Gastroesophageal sphincter (tissue), 3 donors: ENCODE data around the gene MEGF6.

ENCODE experiments used
- CTCF ChIP-seq, 4 experiments: fragments of 200-600 bp in 2 of 4; fragments of 450-650 bp in 2 of 4; sonication (generic) in 1 of 4; IDR thresholded peaks; one replicate each; pipeline ENCODE4 v1.5.1; 2017 to 2019; ENCODE audit warnings: antibody characterized with exemption in 4 of 4, mild to moderate bottlenecking in 2 of 4, moderate library complexity in 2 of 4
- EP300 ChIP-seq: sonication (generic); formaldehyde crosslinking; IDR thresholded peaks from one replicate; pipeline ENCODE4 v1.6.1; 2017; ENCODE audit warnings: antibody characterized with exemption, mild to moderate bottlenecking

- TF ChIP-seq CTCF (IDR thresholded peaks at IDR 0.05) (no peak), EP300 (no peak)
These were observed 169.9 kb downstream of the MEGF6 start for GRCh38 chr1:3441410-3441847.
